Colonic mucosa (tissue), 4 donors: ENCODE measurements around the gene ZNRD2. TPM values are rescaled to one million over a fixed set of nuclear protein-coding genes. Genes with fewer than 3 reads are reported as not detected.
A peak's percentile ranks its signal among the peaks of the same experiment; 100 is the strongest.

Experiments used
- DNase-seq: peaks from one replicate; pipeline ENCODE4 v3.0.0-alpha.2; 2020
- H3K27ac ChIP-seq: fragments of 200-600 bp; one replicate; pipeline ENCODE4 v1.8.0; 2021
- H3K27me3 ChIP-seq: fragments of 200-600 bp; one replicate; pipeline ENCODE4 v1.8.0; 2021
- H3K36me3 ChIP-seq: fragments of 200-600 bp; one replicate; pipeline ENCODE4 v1.8.0; 2021
- H3K4me1 ChIP-seq: fragments of 200-600 bp; one replicate; pipeline ENCODE4 v1.8.0; 2021; ENCODE audit warnings: mild to moderate bottlenecking
- H3K4me3 ChIP-seq: fragments of 200-600 bp; one replicate; pipeline ENCODE4 v1.8.0; 2021
- H3K9ac ChIP-seq, 2 donors: one replicate each; pipeline ENCODE4 v1.7.0; 2013; ENCODE audit warnings: control low read depth in 2 of 2, low read depth in 2 of 2, low read length in 2 of 2
- H3K9me3 ChIP-seq: fragments of 200-600 bp; one replicate; pipeline ENCODE4 v1.8.0; 2021
- CTCF ChIP-seq: fragments of 200-600 bp; IDR thresholded peaks from one replicate; pipeline ENCODE4 v1.8.0; 2022; ENCODE audit warnings: antibody characterized with exemption, mild to moderate bottlenecking
- intact Hi-C: fragments of 100-400 bp; cut with DNase I; formaldehyde crosslinking; loops from one replicate; pipeline ENCODE4 v1.14.1; 2022
- total RNA-seq, 2 donors: library from RNA; stranded (reverse); fragmentation: NEBNext Ultra II Directional in 1 of 2; extraction: Animal tissue kit (Norgen Biotek cat#: 25700) in 1 of 2; gene quantifications; one replicate each; pipeline ENCODE4 v1.2.1, GENCODE V29; 2021
- donor health status: healthy.
- donor health status: DM: no; HTN: no; CAD: no.
- donor health status: DM: no; HTN: no; CAD: no.

Gene ZNRD2
- total RNA-seq, 2 donors from 2014 or later, result 16.6 to 30.8 TPM

- H3K36me3 ChIP-seq, result no peaks in the 10 kb centered on the region
- DNase-seq, result no peak
- intact Hi-C loops, result no loop called here
- H3K27ac ChIP-seq, result peak overlapping the region; percentile 89
- no peak for TF ChIP-seq CTCF
- no peaks in the 10 kb centered on the region for H3K27me3 ChIP-seq
- peaks cover 37% of the 10 kb centered on the region for H3K4me1 ChIP-seq
- H3K9me3 ChIP-seq, result no peaks in the 10 kb centered on the region
- peak overlapping the region in 1 of 2 donors; percentile 97 for H3K9ac ChIP-seq
- peak overlapping the region; percentile 91 for H3K4me3 ChIP-seq
Measured at GRCh38 chr11:65571940-65572339, 1.7 kb downstream of the ZNRD2 start.

GRCh38 chr11:65572356-65573051 lies 2.2 kb downstream of the ZNRD2 start, which contains the start of gene FAM89B:
Gene FAM89B (plus strand): TSS chr11:65572538. CDS start chr11:65572670, 132 bp downstream.
- peak; percentile 97 for DNase-seq
- no peaks in the 10 kb centered on the region for H3K36me3 ChIP-seq
- no peaks in the 10 kb centered on the region for H3K27me3 ChIP-seq
- H3K9me3 ChIP-seq, result no peaks in the 10 kb centered on the region
- H3K27ac ChIP-seq, result peak within 1 kb of the TSS; percentile 89
- H3K4me1 ChIP-seq, result peaks cover 42% of the 10 kb centered on the region
- peak within 1 kb of the TSS; percentile 88 to 97 for H3K9ac ChIP-seq
- no peak for TF ChIP-seq CTCF
- H3K4me3 ChIP-seq, result peak within 1 kb of the TSS; percentile 91
- intact Hi-C loops, result no loop called here

GRCh38 chr11:65573391-65574079 lies 3.3 kb downstream of the ZNRD2 start:
- no peaks in the 10 kb centered on the region for H3K36me3 ChIP-seq
- peaks cover 51% of the 10 kb centered on the region for H3K4me1 ChIP-seq
- no peak for TF ChIP-seq CTCF
- H3K4me3 ChIP-seq, result peak overlapping the region; percentile 91
- H3K9me3 ChIP-seq, result no peaks in the 10 kb centered on the region
- H3K27me3 ChIP-seq, result no peaks in the 10 kb centered on the region
- H3K9ac ChIP-seq, result peak overlapping the region; percentile 65 to 88
- H3K27ac ChIP-seq, result peak overlapping the region; percentile 89
- intact Hi-C loops, result no loop called here
- DNase-seq, result peak; percentile 57

GRCh38 chr11:65574109-65574810 lies 4.0 kb downstream of the ZNRD2 start:
- Histone ChIP-seq H3K9me3 (no peaks in the 10 kb centered on the region), H3K4me3 (peak overlapping the region; percentile 91), H3K36me3 (no peaks in the 10 kb centered on the region), H3K9ac (peak overlapping the region; percentile 68 to 84), H3K27me3 (no peaks in the 10 kb centered on the region), H3K4me1 (peaks cover 48% of the 10 kb centered on the region), H3K27ac (peak overlapping the region; percentile 89)
- intact Hi-C loops, result no loop called here
- peak; percentile 87 for DNase-seq
- TF ChIP-seq CTCF, result peak; percentile 98

GRCh38 chr11:65574811-65575567 lies 4.7 kb downstream of the ZNRD2 start:
- DNase-seq, result peak; percentile 73
- TF ChIP-seq CTCF, result no peak
- peak overlapping the region; percentile 91 for H3K4me3 ChIP-seq
- H3K9me3 ChIP-seq, result no peaks in the 10 kb centered on the region
- peak overlapping the region; percentile 89 for H3K27ac ChIP-seq
- H3K9ac ChIP-seq, result peak overlapping the region; percentile 68 to 84
- peaks cover 48% of the 10 kb centered on the region for H3K4me1 ChIP-seq
- peaks cover 2% of the 10 kb centered on the region for H3K36me3 ChIP-seq
- H3K27me3 ChIP-seq, result no peaks in the 10 kb centered on the region
- intact Hi-C loops, result no loop called here
